GM19324 (cell line): ENCODE measurements around the gene SH2B3.

Experiments
- ATAC-seq: cut with Tn5 transposase; IDR thresholded peaks from one replicate; pipeline ENCODE4 v1.9.1; 2021; ENCODE audit warnings: mild to moderate bottlenecking, moderate library complexity; ENCODE audit not compliant: unreplicated experiment, low FRiP score

Gene SH2B3

GRCh38 chr12:111442301-111443045 lies 36.8 kb downstream of the SH2B3 start:
- ATAC-seq, result no peak

GRCh38 chr12:111443086-111443485 lies 37.4 kb downstream of the SH2B3 start:
- no peak for ATAC-seq

- ATAC-seq, result no peak
These were observed 37.9 kb downstream of the SH2B3 start for GRCh38 chr12:111443586-111443985.

DNA sequence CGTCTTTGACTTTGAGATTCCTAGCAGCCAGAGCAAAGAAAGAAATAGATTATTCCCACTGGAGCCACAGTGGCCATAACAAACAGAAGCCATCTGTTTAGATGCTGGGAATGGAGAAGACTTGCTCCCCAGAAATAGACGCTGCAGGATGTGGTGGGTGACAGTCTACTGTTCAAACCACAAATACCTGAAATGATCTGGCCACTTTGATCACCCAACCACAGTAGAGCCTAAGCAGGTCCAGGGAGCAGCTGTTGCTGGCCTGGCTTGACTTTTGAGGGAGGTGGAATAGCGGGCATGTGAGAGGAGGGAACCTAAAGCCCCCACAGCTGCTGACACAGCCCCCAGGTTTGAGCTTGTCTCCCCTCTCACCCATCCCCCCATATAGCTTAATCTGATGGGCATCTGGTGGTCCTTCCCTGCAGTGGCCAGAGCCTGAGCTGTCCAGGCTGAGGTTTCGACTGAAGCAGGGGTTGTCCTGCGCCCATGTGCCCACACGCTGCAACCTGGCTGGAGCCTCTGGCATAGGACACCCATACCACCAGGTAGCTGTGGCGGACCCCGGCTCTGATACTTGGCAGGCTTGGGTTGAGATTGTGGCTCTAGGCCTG lies 38.7 kb downstream of the SH2B3 start:
- ATAC-seq, result peak; percentile 11

DNA sequence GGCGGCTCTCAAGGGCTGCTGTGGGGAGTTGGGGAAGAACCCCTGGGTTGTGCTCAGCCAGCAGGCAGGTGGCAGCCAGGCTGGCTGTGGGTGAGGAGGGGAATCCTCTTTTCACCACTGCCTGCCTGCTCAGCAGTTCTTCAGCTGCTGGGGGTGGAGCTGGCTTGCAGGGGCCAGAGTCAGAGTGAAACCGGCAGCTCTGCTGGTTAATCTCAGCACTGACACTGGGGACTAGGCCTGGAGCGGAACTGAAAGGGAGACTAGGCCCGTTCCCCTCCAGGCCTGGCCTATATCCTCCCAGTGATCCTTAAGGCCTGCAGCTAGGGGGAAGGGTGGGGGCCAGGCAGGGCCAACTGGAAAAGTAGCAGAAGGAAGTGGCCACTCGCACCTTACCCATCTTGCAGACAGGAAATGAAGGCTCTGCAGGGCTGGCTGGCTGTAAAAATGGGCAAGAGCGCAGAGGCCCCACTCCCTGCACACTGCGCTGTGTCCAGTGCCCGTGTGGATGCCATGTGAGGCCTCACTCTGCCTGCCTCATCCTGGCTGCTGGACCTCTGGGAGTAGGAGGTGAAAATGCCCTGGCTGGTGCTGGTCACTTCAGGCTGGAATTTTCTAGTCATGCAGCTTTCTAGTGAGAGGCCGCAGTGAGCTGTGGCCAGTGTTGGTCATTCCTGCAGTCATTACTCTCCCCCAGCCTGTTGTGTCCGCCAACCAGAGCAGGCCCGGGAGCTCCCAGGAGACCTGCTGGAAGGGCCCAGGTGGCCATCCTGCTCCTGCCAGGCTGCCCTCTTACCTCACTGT lies 39.4 kb downstream of the SH2B3 start:
- ATAC-seq, result peak; percentile 80

- ATAC-seq, result no peak
These were observed 40.2 kb downstream of the SH2B3 start for GRCh38 chr12:111445726-111446581.

- no peak for ATAC-seq
These were observed 41.2 kb downstream of the SH2B3 start for GRCh38 chr12:111446631-111447570.

DNA sequence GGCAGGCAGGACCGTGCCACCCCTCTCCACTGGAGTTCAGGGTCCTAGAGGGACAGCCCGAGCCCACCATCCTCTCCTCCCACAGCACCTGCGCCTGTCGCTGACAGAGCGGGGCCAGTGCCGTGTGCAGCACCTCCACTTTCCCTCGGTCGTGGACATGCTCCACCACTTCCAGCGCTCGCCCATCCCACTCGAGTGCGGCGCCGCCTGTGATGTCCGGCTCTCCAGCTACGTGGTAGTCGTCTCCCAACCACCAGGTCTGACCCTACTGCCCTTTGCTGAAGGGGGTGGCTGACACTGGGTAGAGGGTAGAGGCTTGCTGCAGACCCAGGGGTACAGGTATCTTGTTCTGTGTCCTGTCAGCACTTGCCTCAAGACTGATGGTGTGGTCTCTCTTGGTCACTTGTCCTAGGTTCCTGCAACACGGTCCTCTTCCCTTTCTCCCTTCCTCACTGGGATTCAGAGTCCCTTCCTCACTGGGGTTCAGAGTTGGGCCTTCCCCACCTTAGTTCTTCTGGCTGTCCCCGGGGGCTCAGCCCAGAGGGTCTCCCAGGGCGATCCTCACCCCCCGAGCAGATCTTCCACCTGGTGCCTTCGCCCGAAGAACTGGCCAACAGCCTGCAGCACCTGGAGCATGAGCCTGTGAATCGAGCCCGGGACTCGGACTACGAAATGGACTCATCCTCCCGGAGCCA lies 42.0 kb downstream of the SH2B3 start:
- no peak for ATAC-seq

DNA sequence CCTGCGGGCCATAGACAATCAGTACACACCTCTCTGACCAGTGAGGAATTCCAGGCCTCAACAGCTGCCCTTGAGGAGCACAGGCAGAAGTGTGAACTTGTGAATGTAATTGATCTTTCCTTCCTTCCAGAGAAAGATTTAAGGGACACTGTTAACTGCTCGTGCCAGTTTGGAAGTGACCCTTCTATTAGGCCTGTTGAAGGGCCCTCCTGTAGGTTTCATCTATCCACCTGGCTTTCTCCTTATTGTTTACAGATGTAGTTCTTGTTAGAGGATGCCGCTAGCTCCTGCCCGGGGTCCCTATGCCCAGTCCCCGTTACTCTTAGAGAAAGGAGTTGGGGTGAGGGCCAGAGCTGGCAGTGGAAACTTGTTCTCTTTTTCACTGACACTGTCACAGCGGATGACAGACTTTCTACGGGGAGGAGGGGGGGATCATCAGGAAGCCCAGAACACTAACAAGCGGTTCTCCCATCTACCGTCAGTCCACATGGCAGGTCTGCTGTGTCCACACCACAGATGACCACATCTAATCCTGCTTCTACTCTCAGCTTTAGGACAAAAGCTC lies 42.6 kb downstream of the SH2B3 start:
- no peak for ATAC-seq

DNA sequence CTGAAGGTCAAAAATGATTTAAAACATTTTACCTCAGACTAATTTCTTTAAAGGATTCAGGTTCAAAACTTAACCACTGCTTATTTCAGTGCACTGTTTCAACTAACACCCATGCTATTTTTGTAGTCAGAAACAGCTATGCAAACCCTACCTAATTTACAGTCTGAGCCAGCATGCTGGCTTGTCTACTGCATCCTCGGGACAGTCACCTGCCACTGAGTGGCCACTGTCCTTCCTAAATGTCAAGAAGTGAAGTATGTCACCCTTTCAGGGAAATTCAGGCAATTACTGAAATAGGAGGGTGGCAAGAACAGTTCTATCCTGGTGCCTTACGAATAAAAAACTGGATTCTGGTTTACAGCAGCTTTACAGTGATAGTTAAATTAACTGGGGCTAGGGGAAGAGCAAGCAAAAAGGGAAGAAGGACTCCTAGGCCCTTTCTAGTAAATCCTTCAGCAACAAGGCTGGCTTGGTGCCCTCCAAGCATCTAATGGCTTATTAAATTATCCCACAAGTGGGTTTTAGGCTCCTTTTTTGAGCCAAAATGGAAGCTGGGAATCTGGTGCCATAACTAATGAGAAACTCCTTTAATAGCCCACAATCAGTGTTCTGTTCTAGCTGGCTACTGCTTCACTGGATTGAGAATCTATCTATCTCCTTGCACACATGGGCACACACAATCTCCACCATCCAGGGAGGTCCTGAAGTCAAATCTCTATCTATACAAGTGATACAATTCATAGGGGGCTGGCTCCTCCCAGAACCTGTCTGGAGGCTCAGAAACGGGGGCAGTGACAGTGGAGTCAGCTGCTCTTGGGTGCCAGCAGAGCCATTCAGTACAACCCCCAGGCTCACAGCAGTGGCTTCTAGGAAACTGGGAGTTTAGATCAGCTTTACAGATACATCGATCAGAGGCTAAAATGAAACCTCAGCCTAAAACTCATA lies 43.4 kb downstream of the SH2B3 start:
- no peak for ATAC-seq

- ATAC-seq, result no peak
These were observed 45.0 kb downstream of the SH2B3 start for GRCh38 chr12:111450676-111451075.

- no peak for ATAC-seq
These were observed 45.5 kb downstream of the SH2B3 start for GRCh38 chr12:111451232-111451631.

- no peak for ATAC-seq
These were observed 46.0 kb downstream of the SH2B3 start for GRCh38 chr12:111451649-111452129.

GRCh38 chr12:111453071-111453989 lies 47.6 kb downstream of the SH2B3 start:
- no peak for ATAC-seq

DNA sequence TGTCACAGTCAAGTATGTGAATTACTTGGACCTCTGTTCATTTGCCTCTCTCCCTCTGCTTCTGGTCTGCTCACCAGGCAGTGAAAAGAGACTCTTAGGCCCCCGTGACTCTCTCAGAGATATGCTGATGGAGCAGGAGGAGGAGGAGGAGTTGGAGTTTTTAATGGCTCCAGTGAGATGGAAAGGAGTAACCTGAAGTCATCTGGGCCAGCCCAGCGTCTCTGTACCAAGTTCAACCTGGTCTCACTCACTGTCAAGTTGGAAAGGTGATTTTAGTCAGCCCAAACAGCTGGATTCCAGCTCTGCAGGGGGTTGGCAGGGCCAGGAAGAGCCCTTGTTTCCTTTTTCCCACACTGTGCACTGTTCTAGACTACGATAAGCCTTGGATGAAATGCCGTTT lies 48.6 kb downstream of the SH2B3 start:
- no peak for ATAC-seq

DNA sequence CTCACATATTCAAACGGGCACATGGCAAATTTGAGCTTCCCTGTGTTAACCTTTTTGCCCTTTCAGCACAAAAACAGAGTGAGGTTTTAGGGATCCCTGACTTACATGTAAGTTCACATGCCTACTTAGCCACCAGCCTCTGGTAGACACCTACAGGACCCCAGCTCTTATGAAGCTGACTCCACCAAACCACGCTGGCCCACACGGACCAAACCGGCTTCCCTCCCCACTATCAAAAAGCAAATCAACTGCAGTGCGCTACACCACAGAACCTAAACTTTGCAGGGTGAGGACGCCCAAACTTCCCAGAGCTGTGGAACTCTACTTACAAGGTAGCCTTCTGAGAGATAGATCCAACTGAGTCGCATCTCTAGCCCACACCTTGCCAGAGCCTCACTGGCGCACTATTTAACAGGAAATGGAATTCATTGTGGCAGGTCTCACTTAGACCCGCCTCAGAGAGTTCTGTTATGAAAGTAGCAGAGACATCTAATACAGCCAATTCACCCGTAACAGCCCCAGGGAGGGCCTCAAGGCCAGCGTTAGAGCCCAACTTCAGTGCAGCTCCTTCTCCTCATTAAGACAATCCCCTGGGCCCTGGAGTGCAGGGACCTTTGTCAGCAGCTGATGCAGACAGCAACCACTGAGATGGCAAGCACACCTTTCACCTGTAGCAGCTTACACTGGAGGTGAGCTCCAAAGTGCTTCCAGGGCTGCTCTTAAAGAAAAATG lies 49.2 kb downstream of the SH2B3 start:
- ATAC-seq, result no peak
